HG03469 (cell line): Measurements from ENCODE around the gene UBE2M.

Experiments
- ATAC-seq: cut with Tn5 transposase; IDR thresholded peaks from one replicate; pipeline ENCODE4 v1.9.1; 2021; ENCODE audit warnings: mild to moderate bottlenecking, moderate library complexity, moderate number of reproducible peaks; ENCODE audit not compliant: unreplicated experiment

Gene UBE2M

DNA sequence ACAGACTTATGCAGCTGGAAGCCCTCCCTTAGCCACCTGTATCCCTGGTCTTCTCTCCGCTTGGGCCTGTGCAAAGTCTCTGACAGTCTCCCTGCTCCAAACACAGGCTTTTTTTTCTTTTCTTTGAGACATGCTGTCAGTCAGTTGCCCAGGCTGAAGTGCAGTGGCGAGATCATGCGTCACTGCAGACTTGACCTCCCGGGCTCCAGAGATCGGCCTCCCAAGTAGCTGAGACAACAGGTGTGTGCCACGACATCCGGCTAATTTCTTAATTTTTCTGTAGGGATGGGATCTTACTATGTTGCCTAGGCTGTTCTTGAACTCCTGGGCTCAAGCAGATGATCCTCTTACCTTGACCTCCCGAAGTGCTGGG, 13.2 kb upstream of the UBE2M start:
- ATAC-seq, result no peak

DNA sequence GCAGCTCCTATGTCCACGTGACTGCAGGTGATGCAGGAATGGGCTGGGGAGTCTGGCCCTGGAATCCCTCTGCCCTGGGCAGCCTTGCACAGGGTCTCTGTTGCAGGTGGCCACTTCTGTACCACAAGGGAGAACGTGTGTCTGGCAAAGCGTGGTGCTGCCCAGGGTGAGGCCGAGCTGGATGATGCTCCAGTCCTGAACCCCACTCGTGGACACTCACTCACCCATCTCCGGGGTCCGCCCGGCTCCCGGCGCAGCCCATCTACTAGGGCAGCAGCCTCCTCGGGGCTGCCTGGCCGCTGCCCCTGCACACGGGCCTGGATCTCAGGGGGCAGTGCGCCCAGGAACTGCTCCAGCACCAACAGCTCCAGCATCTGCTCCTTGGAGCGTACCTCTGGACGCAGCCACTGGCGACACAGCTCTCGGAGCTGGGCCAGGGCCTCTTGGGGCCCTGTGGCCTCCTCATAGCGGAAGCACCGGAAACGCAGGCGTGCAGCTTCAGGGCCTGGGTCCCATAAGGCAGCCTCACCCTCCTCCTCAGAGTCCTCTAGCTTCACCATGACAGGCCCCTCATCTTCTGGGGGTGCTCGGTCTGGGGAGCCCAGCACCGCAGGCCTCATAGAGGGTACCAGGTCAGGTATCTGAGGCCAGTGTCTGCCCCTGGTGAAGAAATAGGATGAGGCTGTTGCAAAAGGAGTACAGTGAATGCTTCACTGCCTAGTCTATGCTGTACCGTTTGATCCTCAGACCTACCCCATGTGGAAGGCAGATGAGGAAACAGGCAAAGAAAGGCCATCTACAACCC, 12.6 kb upstream of the UBE2M start:
- ATAC-seq, result no peak

DNA sequence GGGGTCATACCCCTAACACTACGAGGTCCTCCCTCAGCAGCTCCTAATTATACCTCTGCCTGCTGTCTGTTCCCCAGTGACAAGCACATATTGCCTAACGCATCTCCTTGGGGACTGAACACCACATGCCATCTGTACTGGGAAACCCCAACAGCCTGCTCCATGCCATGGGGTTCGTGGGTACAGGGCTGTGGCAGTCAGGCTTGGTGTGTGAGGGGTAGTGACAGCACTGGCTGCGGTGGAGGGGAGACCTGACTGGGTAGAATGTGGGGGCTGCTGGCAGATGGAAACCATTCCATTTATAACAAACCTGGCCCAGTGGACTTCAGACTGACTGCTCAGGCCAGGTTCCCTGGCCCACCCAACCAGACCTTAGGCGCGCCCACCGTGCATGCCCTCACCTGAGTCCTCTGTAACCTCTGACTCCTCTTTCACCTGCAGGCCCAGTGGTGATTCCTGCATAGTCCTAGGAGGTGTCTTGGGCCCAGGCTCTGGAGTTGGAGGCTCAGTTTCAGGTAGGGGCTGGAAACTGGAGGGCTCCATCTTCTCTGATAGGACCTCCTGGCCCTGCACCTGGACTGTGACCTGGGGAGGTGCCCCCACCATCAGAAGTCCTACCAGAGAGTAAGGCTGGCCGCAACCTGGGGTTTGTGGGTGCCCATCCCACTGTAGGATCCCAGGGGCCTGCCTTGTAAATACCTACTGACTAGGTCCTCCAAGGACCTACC, 11.7 kb upstream of the UBE2M start:
- ATAC-seq, result no peak

DNA sequence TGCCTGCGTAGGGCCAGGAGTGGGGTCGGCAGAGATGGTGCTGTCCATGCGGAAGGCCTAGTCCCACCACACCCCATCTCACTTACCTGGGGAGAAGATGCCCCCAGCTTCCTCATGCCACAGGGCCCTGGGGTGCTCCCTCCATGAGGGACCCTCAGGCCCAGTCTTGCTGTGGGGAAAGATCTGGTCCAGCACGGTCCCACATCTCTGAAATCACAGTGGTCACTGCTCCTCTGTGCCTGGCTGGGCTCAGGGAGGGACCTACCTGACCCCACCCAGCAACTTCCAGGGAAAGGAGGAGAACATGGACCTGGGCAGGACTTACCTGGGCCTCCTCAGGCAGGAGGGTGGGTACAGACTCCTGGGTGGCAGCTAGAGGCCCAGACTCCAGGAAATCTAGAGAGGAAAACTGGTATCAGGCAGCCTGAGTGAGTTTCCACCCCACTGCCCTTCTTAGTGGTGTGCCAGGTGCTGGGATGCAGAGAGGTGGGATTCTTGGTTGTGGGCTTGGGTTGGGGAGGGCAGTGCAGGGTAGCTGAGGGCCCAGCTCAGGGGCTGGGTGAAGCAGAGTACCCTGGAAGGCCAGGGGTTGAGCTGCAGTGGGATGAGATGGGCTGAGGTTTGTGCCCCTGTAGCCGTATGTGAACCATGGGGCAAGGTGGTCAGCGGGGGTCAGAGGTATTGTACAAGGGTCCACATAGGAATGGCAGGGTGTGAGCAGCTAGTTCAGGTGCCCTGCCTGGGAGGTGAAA, 11.0 kb upstream of the UBE2M start:
- ATAC-seq, result no peak

DNA sequence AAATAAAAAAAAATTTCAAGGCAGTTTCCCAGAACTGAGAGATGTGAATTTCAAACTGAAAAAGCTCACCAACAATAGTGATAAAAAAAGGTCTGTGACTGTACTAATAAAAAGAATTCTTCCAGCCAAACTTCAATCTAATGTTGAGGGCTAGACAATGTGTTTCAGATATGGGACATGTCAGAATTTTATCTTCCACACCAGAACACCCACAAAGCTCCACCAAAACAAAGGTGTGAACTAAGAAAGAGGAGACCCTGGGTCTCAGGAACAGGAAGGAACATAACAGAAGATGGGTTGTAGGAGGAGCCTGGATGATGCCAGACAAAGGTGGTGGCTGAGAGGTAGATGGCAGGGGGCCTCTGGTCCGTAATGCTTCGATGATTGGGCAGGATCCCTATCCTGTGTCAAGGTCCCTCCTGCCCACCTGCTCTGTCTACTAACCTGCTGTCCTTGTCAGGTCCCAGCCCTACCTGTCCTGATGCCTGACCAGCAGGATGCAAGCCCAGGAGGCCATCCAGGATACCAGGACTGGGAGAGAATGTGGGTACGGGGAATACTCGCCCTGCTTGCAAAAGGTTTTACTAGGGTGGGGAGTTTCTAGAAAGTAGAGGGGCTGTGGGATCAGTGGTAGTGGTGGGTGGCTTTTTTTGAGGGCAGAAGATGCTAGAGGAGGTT, 10.2 kb upstream of the UBE2M start:
- no peak for ATAC-seq

DNA sequence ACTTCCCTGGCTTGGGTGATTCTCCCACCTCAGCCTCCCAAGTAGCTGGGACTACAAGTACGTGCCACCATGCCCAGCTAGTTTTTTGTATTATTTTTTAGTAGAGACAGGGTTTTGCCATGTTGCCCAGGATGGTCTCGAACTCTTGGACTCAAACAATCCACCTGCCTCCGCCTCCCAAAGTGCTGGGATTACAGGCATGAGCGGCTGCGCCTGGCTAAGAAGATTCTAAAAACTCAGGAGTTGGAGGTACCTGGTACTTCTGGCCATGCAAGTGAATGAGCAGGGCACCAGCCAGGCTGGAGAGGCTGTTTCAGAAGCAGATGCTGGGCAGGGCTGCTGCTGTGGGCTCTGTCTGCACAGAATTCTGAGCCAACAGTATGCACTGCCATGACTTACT, 8.6 kb upstream of the UBE2M start:
- no peak for ATAC-seq

DNA sequence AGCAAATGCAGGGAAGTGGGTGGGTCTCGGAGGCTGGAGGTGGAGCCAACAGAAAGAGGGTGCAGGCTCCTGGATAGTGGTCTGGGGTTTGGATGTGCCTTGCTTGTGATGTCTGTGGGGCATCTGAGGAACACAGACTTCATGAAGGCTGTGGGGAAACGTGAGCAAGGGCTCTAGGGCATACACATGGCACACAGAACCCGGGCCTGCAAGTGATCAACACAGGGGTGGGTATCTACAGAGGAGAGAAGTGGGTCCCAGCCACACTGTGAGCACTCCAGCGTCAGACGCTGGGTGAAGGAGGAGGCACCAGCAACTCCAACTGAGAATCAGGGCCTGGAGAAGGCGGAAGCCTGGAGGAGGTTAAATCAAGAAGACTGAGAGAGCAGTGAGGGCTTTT, 5.4 kb upstream of the UBE2M start:
- no peak for ATAC-seq

DNA sequence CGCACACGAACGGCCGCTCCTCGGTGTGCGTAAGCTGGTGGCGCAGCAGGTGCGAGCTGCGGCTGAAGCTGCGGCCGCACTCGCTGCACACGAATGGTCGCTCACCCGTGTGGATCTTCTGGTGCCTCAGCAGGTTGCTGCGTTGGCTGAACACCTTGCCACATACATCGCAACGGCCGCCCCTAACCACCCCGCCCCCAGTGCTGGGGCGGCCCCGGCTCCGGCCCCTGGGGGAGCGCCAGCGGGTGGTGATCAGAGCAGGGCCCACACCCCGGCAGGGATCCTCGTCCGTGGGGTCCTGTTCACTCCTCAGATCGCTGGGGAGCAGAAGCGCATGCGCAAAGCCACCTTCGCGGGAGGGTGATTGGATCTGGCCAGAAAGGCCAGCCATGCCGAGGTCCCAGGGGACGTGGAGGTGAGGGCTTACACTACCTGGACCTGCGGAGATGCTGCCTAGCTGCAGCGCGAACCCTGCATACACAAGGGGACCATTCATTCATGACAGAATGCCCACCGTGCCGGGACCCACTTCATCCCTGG, 4.7 kb upstream of the UBE2M start:
- ATAC-seq, result no peak

DNA sequence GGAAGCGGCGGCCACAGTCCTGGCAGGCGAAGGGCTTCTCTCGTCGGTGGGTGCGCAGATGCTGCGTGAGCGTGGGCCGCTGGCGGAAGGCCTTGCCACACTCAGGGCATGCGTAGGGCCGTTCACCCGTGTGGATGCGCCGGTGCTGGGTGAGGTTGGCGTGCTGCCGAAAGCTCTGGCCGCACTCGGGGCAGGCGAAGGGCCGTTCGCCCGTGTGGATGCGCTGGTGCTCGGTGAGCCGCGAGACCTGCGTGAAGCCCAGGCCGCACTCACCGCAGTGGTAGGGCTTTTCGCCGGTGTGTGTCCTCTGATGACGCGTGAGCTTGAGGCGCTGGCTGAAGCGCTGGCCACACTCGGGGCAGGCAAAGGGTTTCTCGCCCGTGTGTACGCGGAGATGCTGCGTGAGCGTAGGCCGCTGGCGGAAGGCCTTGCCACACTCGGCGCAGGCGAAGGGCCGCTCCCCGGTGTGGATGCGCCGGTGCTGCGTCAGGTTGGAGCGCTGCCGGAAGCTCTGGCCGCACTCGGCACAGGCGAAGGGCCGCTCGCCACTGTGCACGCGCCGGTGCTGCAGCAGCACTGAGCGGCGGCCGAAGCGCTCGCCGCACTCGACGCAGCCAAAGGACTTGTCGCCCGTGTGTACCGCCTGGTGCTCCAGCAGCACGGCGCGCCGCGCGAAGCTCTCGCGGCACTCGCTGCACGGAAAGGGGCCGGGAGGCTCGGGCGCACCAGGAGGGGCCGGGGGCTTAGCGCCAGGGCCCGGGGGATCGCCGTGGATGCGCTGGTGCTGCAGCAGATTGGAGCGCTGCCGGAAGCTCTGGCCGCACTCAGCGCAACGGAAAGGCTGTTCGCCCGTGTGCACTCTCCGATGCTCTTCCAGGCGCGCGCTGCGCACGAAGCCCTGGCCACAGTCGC, 4.0 kb upstream of the UBE2M start:
- no peak for ATAC-seq

DNA sequence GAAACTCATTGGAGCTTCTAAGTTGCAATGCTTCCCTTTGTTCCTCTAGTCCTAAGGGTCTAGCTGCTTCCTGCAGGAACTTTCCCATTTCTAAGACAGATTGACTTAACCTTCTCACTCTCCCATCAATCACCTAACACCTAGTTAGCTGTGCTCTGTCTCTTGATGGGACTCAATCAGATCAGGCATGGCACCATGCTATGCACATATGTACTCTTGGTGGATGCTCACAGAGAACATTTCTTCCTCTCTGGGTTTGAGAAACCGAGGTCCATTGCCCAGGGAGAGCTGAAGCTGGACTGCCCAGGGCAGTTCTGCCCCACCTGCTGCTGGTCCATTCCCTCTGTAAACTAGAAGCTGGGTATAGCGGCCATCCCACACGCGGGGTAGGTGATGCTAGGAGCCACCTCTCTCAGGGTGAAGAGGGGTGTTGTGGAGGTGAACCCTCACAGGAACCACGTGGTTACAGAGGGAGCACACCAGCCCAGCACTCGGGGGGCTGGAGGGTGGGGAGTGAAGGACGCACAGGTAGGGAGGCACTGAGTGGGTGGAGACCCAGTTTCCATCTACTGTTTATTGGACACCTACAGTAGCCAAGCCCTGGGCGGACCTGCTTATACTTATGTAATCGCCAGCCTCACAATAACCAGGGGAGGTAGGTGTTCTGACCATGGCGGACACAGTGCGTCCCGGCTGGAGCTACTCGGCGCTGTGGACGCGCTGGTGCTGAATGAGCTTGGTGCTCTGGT, 3.1 kb upstream of the UBE2M start:
- no peak for ATAC-seq

DNA sequence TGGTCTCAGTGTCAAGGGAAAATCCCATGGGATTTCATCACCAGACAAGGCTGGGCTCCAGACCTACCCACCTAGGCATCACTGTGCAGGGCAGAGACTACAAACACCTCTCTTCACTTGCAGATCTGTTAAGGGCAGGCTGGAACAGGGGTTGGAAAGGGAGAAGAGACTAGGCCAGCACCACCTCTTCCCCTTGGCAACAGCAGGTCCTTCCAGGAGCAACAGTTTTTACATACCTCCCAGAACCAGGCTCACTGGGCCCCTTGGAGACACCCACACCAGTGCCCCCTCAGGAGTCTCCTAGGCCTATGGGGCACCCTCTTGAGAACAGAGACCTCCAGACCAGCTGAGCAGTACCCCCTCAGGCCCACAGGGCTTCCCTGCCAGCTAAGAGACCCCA, 2.5 kb upstream of the UBE2M start:
- ATAC-seq, result no peak

DNA sequence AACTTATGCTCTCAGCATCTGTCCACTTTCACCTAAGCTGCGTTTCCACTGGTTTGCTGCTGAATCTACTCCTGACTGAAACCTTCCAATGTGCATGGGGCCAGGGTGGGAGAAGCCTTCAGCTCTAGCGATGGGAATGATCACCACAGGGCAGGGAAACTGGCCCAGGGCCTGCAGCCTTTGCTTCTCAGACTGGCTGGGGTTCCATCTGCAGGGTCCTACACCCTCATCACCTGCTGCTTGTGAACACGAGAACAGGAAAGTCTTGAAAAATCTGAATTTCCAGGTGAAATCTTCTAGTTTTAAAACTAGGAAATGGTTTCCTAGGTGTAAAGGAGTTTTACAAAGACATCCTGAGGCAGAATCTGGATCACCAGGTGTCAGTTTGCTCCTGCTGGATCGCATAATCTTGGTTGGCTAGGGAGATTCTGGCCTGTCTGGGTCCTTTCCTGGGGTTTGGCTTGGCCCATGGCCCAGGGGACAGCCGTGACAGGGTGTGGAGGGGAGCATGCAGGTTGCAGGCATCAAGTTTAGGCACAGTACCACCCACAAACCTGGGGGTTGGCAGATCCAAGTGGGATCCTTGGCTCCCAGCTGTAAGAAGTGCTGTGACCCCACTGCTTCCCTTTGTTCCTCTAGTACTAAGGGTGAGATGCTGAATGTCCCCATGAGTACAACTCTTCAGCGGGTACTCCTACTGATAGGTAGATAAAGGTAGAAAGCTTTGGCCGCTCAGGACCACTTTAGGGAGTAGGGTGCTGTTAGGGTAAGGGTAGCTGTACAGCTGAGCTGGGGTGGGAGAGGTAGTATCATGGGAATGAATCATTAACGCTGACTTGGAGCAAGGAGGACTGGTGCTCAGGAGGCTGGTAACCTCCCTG, 1.8 kb upstream of the UBE2M start:
- ATAC-seq, result no peak

DNA sequence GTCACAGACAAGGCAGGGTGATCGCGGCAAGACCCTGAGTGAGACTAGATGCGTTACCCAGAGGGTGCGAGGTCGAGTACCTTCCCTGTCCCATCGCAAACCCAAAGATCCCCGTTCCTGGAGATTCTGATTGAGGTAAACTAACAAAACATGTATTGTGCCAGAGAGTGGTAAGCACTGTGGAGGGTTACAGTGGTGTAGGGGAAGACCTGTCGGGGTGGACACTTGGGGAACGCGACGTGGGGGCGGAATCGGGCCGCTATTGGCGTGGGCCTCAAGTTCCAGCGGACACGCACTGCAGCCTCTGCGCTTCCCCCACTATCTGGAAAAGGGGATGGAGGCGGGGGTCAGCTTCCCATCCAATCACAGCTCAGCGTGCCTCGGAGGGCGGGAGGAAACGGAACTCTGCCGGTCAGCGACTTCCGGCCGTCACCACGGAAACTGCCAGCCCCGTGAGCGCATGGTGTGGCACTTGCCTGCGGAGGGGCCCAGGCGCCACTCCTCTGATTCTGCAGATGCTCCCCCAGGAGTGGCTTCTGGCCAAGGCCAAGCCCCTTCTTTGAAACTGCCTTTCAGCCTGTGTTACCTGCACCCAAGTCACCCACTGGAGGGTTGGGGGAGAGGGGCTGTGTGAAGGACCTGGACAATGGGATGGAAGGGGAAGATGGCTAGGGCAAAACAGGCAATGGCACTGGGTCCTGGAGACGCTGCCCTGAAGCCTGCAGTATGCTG, 1.0 kb upstream of the UBE2M start:
- no peak for ATAC-seq

DNA sequence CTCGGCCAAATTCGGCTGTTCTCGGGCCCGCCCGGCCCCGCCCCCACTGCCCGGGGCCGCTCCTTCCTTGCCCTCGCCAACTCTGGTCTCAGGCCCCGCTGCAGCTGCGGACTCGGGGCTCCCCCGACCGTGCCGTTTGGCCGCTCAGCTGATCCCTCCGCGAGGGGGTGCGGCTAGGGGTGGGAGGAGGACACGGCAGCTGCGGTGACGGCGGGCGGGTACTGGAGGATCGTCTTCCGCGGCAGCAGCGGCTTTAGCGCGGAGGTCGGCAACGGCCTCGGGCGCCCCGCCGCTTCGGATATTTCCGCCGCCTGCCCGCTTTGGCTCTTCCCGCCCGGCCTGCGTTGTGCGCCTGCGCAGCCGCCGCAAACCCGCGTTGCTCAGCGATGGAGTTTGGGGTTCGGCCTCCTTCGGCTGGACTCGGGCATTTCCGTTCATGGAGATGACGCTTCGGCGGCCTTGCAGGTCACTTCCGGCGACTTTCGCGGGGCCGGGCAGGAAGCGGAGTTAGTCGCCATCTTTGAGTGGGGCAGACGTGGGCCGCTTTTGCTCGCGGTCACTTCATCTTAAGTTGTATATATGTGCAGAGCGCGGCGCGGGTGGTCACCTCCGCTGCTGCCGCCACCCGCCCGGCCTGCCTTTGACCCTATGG, 338 bp upstream of the UBE2M start:
- peak; percentile 36 for ATAC-seq

DNA sequence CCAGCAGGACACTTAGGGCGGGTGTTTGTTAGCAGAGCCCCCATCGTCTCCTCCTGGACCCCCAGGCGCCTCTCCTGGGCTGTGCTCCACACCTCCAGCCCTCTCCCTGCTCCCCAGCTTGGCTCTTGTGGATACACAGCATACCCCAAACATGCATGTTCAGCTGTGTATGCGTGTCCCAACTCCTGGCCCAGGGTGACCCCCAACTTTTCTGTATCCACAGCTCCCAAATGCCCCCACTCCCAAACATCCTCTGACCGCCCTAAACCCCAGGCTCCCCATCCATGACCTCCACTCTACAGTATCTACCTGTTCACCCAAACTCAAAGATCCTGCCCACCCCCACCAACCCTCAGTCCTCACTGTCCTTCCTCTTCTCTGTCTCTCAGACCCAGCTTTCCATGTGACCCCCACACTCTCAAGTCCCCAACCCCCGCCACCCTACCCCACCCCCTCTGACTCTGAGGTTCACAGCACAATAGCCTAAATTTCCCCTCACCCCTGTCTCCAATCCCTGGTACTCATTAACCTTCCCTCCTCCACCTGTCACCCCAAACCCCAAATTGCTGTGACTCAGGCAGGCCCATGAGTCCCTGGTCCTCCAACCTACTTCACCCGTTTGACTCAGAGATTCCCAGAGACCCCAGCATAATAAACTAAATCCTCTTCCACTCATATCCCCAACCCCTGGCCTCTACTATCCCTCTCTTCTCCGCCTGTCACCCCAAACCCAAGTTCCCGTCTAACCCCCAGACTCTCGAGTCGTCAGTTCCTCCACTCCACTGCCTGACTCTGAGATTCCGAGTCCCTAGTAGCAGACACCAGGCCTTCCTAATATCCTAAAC, 968 bp downstream of the UBE2M start:
- no peak for ATAC-seq

DNA sequence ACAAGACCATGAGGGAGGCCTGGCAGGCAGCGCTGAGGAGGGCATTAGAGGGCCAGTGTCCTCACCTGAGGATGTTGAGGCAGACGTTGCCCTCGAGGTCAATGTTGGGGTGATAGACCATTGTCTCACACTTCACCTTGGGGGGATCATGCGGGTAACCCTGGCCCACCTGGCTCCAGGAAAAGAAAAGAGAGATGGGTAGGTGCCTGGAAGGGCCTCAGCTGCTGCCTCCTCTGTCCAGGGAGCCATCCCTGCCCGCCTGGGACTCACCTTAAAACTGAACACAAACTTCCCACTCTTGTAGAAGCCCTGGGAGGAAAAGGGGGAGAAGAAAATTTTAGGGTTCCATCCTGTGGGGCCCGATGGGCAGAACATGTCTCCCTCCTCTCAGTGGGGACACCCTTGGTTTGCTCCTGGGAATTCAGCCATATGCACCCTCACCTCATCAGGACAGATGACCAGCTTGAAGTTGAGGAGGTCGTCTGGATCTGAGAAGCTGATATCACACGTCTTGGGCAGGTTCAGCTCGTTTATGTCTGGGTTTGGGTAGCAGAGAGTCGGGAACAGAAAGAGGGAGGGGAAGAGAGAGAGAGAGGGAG, 1.7 kb downstream of the UBE2M start:
- no peak for ATAC-seq
